Loucy (cell line): ENCODE results near the gene FBXO44.

Experiments used
- H2AFZ ChIP-seq: fragments of 200-600 bp; sonication (generic); 2 replicates; pipeline ENCODE4 v1.6.0; 2016; ENCODE audit warnings: antibody characterized with exemption, mild to moderate bottlenecking, low read length, moderate library complexity
- H3F3A ChIP-seq: fragments of 200-600 bp; 2 replicates; pipeline ENCODE4 v1.6.0; 2016; ENCODE audit warnings: antibody characterized with exemption, low read depth, mild to moderate bottlenecking
- H3K27me3 ChIP-seq: fragments of 200-600 bp; sonication (generic); 2 replicates; pipeline ENCODE4 v1.6.1; 2014; ENCODE audit warnings: low read length, mild to moderate bottlenecking; ENCODE audit not compliant: insufficient read depth, poor library complexity, severe bottlenecking
- H3K36me3 ChIP-seq: fragments of 200-600 bp; sonication (generic); 2 replicates; pipeline ENCODE4 v1.6.1; 2016; ENCODE audit warnings: low read length; ENCODE audit not compliant: insufficient read depth
- H3K4me1 ChIP-seq: fragments of 200-600 bp; sonication (generic); 2 replicates; pipeline ENCODE4 v1.5.1; 2014; ENCODE audit warnings: low read length, mild to moderate bottlenecking; ENCODE audit not compliant: insufficient read depth, poor library complexity, severe bottlenecking
- H3K4me2 ChIP-seq: fragments of 200-600 bp; sonication (generic); 2 replicates; pipeline ENCODE4 v1.6.0; 2014; ENCODE audit warnings: antibody characterized with exemption, low read length, low read depth, mild to moderate bottlenecking; ENCODE audit not compliant: poor library complexity, severe bottlenecking
- H3K4me3 ChIP-seq: fragments of 200-600 bp; sonication (generic); 2 replicates; pipeline ENCODE4 v1.5.1; 2014; ENCODE audit warnings: low read length, mild to moderate bottlenecking, mixed read lengths; ENCODE audit not compliant: poor library complexity, severe bottlenecking
- H3K79me2 ChIP-seq: fragments of 200-600 bp; sonication (generic); 2 replicates; pipeline ENCODE4 v1.6.1; 2014; ENCODE audit warnings: low read length; ENCODE audit not compliant: insufficient read depth
- H3K9ac ChIP-seq: fragments of 200-600 bp; sonication (generic); 2 replicates; pipeline ENCODE4 v1.6.0; 2014; ENCODE audit warnings: mild to moderate bottlenecking, low read depth, low read length, moderate library complexity; ENCODE audit not compliant: poor library complexity, severe bottlenecking
- H3K9me2 ChIP-seq: fragments of 200-600 bp; sonication (generic); replicated peaks from 2 replicates; pipeline ENCODE4 v1.6.1; 2016; ENCODE audit warnings: low read depth, low read length, mixed read lengths
- H3K9me3 ChIP-seq: fragments of 200-600 bp; sonication (generic); 2 replicates; pipeline ENCODE4 v1.6.1; 2014; ENCODE audit warnings: mild to moderate bottlenecking, antibody characterized with exemption, low read length, low read depth; ENCODE audit not compliant: insufficient read depth
- H4K20me1 ChIP-seq: fragments of 200-600 bp; sonication (generic); 2 replicates; pipeline ENCODE4 v1.6.0; 2014; ENCODE audit warnings: antibody characterized with exemption, low read length, mild to moderate bottlenecking; ENCODE audit not compliant: insufficient read depth, poor library complexity, severe bottlenecking
- CTCF ChIP-seq: fragments of 200-600 bp; sonication (generic); conservative IDR thresholded peaks from 2 replicates; pipeline ENCODE4 v1.5.1; 2014; ENCODE audit warnings: mild to moderate bottlenecking, antibody characterized with exemption, low read length
- EZH2phosphoT487 ChIP-seq: fragments of 200-600 bp; IDR thresholded peaks from 2 replicates; pipeline ENCODE4 v1.6.1; 2018; ENCODE audit warnings: antibody characterized with exemption, mild to moderate bottlenecking, moderate library complexity, borderline replicate concordance

The FBXO44 gene

GRCh38 chr1:11691302-11691914 lies 36.7 kb downstream of the FBXO44 start, which contains the start of gene DRAXIN:
Gene DRAXIN, plus strand, starts transcription at chr1:11691710. Its CDS starts 14,549 bp downstream, at chr1:11706259.
- H3K9me3 ChIP-seq, result no peaks in the 10 kb centered on the region
- no peaks in the 10 kb centered on the region for H3K36me3 ChIP-seq
- H3K4me3 ChIP-seq, result peak within 1 kb of the TSS; percentile 77
- no peaks in the 10 kb centered on the region for H3K9me2 ChIP-seq
- H3K4me2 ChIP-seq, result peak within 1 kb of the TSS; percentile 79
- no peak for TF ChIP-seq CTCF
- TF ChIP-seq EZH2phosphoT487, result no peak
- H3F3A ChIP-seq, result no peaks in the 10 kb centered on the region; the same call in 1 of the 2 replicates
- H2AFZ ChIP-seq, result peak within 1 kb of the TSS; percentile 69
- peaks cover 72% of the 10 kb centered on the region for H3K79me2 ChIP-seq
- H3K27me3 ChIP-seq, result no peaks in the 10 kb centered on the region
- H4K20me1 ChIP-seq, result no peaks in the 10 kb centered on the region
- peak within 1 kb of the TSS; percentile 97 for H3K9ac ChIP-seq
- H3K4me1 ChIP-seq, result peaks cover 52% of the 10 kb centered on the region

DNA sequence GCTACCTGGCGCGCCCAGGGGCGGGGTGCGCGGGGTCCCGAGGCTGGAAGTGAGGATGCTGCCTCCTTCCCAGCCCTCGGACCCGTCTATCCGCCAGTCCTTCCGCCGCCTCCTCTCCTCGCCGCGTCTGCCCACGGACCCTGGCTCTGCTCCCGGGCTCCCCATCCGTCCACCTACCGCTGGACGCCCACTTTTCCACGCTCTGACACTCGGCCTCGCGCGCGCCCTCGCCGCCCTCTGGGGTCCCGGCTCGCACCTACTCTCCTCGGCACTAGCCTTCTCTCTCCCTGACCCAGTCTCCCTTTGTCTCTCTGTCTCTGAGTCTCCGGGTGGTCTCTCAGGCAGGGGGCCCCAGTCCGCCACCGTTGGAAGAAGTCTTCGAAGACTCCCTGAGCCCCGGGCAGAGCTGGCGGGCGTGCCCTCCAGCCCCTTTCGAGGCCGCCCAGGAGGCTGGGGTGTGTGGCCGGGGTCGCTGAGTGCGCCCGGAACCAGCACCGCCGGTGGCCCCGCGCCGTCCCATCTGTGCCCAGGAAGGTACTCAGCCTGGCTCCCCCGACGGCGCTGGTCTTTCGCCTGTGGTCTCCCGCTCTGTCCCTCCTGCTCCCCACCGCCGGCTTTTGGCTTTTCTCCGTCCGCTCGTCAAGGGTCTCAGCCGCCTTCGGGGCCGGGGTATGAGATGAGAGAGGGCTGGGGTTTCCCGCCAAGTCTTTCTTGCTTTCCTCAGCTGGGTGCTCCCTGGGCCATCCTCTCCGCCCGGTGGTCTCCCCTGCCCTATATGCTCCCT lies 37.4 kb downstream of the FBXO44 start:
- TF ChIP-seq CTCF, result no peak
- no peak for TF ChIP-seq EZH2phosphoT487
- H3K36me3 ChIP-seq, result no peaks in the 10 kb centered on the region
- peaks cover 65% of the 10 kb centered on the region for H3K79me2 ChIP-seq
- H3K27me3 ChIP-seq, result no peaks in the 10 kb centered on the region
- H3K9me3 ChIP-seq, result no peaks in the 10 kb centered on the region
- no peaks in the 10 kb centered on the region for H3K9me2 ChIP-seq
- H3K4me2 ChIP-seq, result peak overlapping the region; percentile 79
- no peaks in the 10 kb centered on the region for H4K20me1 ChIP-seq
- H3K4me3 ChIP-seq, result peak overlapping the region; percentile 77
- H3F3A ChIP-seq, result no peaks in the 10 kb centered on the region; the same call in 1 of the 2 replicates
- H2AFZ ChIP-seq, result no peak overlapping the region
- H3K4me1 ChIP-seq, result peaks cover 56% of the 10 kb centered on the region
- H3K9ac ChIP-seq, result peak overlapping the region; percentile 97

DNA sequence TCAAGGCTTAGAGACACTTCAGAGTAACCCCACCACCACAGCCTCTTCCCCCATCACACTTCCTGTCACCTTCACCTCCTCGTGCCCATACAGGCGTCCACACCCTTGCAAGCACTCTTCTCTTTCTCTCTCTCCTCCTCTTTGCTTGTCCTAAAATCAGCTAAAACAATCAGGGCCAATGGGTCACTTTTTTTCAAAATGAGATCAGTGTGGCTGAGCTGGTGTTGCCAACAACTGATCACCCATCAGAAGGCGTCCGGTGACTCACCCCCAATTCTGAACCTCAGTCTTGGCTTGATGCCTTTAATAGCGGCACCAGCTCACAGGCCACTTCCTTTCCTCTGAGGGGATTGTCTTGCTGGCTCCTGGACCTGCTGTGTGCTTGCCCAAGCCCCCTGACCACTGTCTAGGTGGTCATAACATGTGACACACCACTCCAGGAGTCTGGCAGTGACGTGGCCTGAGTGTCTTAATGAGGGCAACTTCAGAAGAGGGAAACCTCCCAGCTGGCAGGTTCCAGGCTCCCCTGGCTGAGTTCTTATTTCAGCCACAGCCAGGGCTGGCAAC lies 38.4 kb downstream of the FBXO44 start:
- H3K9me2 ChIP-seq, result no peaks in the 10 kb centered on the region
- H3K9ac ChIP-seq, result peak overlapping the region; percentile 97
- TF ChIP-seq CTCF (no peak), EZH2phosphoT487 (no peak)
- H3K4me1 ChIP-seq, result peaks cover 58% of the 10 kb centered on the region
- peaks cover 55% of the 10 kb centered on the region for H3K79me2 ChIP-seq
- H3K4me3 ChIP-seq, result peak overlapping the region; percentile 77
- peak overlapping the region; percentile 79 for H3K4me2 ChIP-seq
- no peaks in the 10 kb centered on the region for H3K27me3 ChIP-seq
- H3K9me3 ChIP-seq, result no peaks in the 10 kb centered on the region
- H3K36me3 ChIP-seq, result no peaks in the 10 kb centered on the region
- peak overlapping the region; percentile 3; the same call in 1 of the 2 replicates for H2AFZ ChIP-seq
- no peaks in the 10 kb centered on the region; the same call in 1 of the 2 replicates for H3F3A ChIP-seq
- H4K20me1 ChIP-seq, result no peaks in the 10 kb centered on the region
